ENCODE measurements around the gene APOBR. TPM values are rescaled to one million over a fixed set of nuclear protein-coding genes. Genes with fewer than 3 reads are reported as not detected.
A peak's percentile ranks its signal among the peaks of the same experiment; 100 is the strongest.

The APOBR gene
- total and polyA plus RNA-seq, 2 of the 13 experiments (the other 11 are each of a cell fraction or from before 2014, with no cell fraction given) = 0.03 TPM; not detected in 1

DNA sequence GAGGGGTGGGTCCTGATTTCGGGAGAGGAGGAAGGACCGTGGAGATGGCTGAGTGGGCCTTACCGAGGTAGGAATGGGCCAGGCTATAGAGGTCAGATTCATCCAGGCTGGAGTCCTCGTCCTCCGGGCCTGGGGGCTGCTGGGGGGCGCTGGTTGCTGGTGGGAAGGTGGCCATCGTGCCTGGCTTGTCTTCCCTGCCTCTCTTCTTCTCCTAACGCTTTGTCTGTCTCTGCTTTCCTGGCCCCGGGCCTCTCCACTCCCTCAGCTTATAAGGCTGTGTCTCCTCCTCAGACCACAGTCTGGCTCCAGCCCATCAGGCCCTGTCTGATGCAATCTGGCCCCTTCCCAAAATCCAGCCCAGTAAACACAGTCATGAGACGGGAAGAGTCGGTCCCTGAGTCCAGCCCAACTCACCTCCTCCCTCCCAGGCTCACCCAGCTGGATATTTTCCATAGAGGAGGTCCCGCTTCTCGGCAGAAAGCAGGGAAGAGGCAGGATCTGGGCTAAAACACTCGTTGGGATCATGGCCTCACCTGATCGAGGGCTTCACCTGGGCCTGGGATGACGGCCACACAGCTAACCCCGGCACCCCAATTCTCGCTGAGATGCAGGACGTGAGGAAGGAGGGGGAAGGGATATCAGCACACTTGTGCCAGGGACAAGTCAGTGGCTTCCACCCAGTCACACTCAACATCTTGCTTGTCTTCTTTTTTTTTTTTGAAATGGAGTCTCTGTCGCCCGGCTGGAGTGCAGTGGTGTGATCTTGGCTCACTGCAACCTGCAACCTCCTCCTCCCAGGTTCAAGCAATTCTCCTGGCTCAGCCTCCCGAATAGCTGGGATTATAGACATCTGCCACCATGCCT lies 44.5 kb downstream of the APOBR start, which contains the start of gene NUPR1 (continued):
- TF ChIP-seq TFDP2 (CRISPR knock-in tag; IDR thresholded peaks at IDR 0.05) (no peak), CBX1 (IDR thresholded peaks at IDR 0.05; ENCODE audit: low read depth) (no peak), ZNF256 (CRISPR knock-in tag; conservative IDR thresholded peaks at IDR 0.05) (no peak), ZNF761 (CRISPR knock-in tag; conservative IDR thresholded peaks at IDR 0.05) (peak; percentile 28; the same call in 1 of the 2 replicates), ASH2L (IDR thresholded peaks at IDR 0.05; ENCODE audit: insufficient read length, low read depth, low read length) (no peak), ZNF44 (CRISPR knock-in tag; IDR thresholded peaks at IDR 0.05) (no peak), HOXA5 (CRISPR knock-in tag; IDR thresholded peaks at IDR 0.05) (no peak; the same call in 1 of the 2 replicates), ZNF326 (CRISPR knock-in tag; IDR thresholded peaks at IDR 0.05; ENCODE audit: borderline replicate concordance) (no peak), FOSL1 (CRISPR knock-in tag; IDR thresholded peaks at IDR 0.05; ENCODE audit: borderline replicate concordance) (no peak), SIN3A (IDR thresholded peaks at IDR 0.05; ENCODE audit: borderline replicate concordance, low read depth, low read length) (no peak; the same call in 1 of the 2 replicates), KLF9 (CRISPR knock-in tag; IDR thresholded peaks at IDR 0.05; ENCODE audit: low read depth) (no peak), NFYC (CRISPR knock-in tag; IDR thresholded peaks at IDR 0.05) (peak; percentile 18; the same call in 1 of the 2 replicates), U2AF1 (optimal IDR thresholded peaks at IDR 0.05; ENCODE audit: low read depth, low read length) (no peak), RFX3 (CRISPR knock-in tag; IDR thresholded peaks at IDR 0.05) (peak; percentile 7; the same call in 1 of the 2 replicates), NR2F6 (IDR thresholded peaks at IDR 0.05) (no peak), NR2F6 (CRISPR knock-in tag; IDR thresholded peaks at IDR 0.05) (peak; percentile 44; the same call in 1 of the 2 replicates), ZNF337 (CRISPR knock-in tag; IDR thresholded peaks at IDR 0.05; ENCODE audit: borderline replicate concordance, low read depth) (no peak), ZBTB10 (CRISPR knock-in tag; IDR thresholded peaks at IDR 0.05; ENCODE audit: borderline replicate concordance) (peak; percentile 74; the same call in 1 of the 2 replicates), ZNF136 (CRISPR knock-in tag; IDR thresholded peaks at IDR 0.05; ENCODE audit: low read depth) (no peak), TOE1 (CRISPR knock-in tag; IDR thresholded peaks at IDR 0.05) (no peak), MED1 (CRISPR knock-in tag; IDR thresholded peaks at IDR 0.05) (peak; percentile 85), IKZF5 (CRISPR knock-in tag; IDR thresholded peaks at IDR 0.05) (peak; percentile 74; the same call in 1 of the 2 replicates)
- TF ChIP-seq, protein P1, sequence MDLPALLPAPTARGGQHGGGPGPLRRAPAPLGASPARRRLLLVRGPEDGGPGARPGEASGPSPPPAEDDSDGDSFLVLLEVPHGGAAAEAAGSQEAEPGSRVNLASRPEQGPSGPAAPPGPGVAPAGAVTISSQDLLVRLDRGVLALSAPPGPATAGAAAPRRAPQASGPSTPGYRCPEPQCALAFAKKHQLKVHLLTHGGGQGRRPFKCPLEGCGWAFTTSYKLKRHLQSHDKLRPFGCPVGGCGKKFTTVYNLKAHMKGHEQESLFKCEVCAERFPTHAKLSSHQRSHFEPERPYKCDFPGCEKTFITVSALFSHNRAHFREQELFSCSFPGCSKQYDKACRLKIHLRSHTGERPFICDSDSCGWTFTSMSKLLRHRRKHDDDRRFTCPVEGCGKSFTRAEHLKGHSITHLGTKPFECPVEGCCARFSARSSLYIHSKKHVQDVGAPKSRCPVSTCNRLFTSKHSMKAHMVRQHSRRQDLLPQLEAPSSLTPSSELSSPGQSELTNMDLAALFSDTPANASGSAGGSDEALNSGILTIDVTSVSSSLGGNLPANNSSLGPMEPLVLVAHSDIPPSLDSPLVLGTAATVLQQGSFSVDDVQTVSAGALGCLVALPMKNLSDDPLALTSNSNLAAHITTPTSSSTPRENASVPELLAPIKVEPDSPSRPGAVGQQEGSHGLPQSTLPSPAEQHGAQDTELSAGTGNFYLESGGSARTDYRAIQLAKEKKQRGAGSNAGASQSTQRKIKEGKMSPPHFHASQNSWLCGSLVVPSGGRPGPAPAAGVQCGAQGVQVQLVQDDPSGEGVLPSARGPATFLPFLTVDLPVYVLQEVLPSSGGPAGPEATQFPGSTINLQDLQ (CRISPR knock-in tag; IDR thresholded peaks at IDR 0.05) = no peak

Measured in HepG2 (cell line).